Thyroid gland (tissue), 4 donors: Measurements from ENCODE around the gene PTPRE. TPM values are rescaled to one million over a fixed set of nuclear protein-coding genes. Genes with fewer than 3 reads are reported as not detected.

Source experiments
- DNase-seq, 2 donors: peaks; one replicate each; pipeline ENCODE4 v3.0.0-alpha.2; 2019
- H3K27ac ChIP-seq, 3 donors: fragments of 200-600 bp; sonication (generic); 1 replicate in 2 of 3; 2 replicates in 1 of 3; pipeline ENCODE4 v1.5.1; 2016 to 2019; ENCODE audit warnings: mild to moderate bottlenecking in 1 of 3, moderate library complexity in 1 of 3
- H3K27me3 ChIP-seq: fragments of 200-600 bp; sonication (generic); one replicate; pipeline ENCODE4 v1.5.1; 2019
- H3K36me3 ChIP-seq, 2 donors: fragments of 200-600 bp; sonication (generic); one replicate each; pipeline ENCODE4 v1.5.1; 2016 to 2019
- H3K4me1 ChIP-seq, 2 donors: fragments of 200-600 bp; sonication (generic); one replicate each; pipeline ENCODE4 v1.5.1; 2017 to 2019
- H3K4me3 ChIP-seq, 3 donors: fragments of 200-600 bp; sonication (generic); replicated peaks in 1 of 3; 1 replicate in 2 of 3; 2 replicates in 1 of 3; pipeline ENCODE4 v1.5.1; 2016; ENCODE audit warnings: mild to moderate bottlenecking in 1 of 3
- H3K9me3 ChIP-seq: fragments of 200-600 bp; sonication (generic); one replicate; pipeline ENCODE4 v1.5.1; 2017
- CTCF ChIP-seq, 6 experiments: fragments of 200-600 bp in 3 of 6; fragments of 450-650 bp in 3 of 6; sonication (generic) in 3 of 6; IDR thresholded peaks; one replicate each; pipeline ENCODE4 v1.5.1; 2016 to 2019; ENCODE audit warnings: antibody characterized with exemption in 6 of 6, mild to moderate bottlenecking in 2 of 6, inconsistent platforms in 1 of 6, moderate library complexity in 1 of 6
- POLR2A ChIP-seq, 2 donors: fragments of 450-650 bp; IDR thresholded peaks; one replicate each; pipeline ENCODE4 v1.6.1; 2017; ENCODE audit warnings: antibody characterized with exemption in 2 of 2, mild to moderate bottlenecking in 2 of 2, moderate library complexity in 1 of 2
- WGBS, 2 donors: methylation state at CpG; one replicate each; pipeline ENCODE4 v1.1.5; 2017; 5-methylcytosine and 5-hydroxymethylcytosine counted together
- intact Hi-C: fragments of 100-400 bp; cut with DNase I; formaldehyde crosslinking; loops from one replicate; pipeline ENCODE4 v1.15.1; 2023
- total RNA-seq, 4 donors: library from RNA; depleted of rRNA; stranded (reverse); fragments of >200 nt; gene quantifications; one replicate each; pipeline ENCODE4 v1.2.3, GENCODE V29; 2016

The PTPRE gene
- total RNA-seq, 4 donors from 2014 or later: 16.8 to 25.0 (median 19.4) TPM

DNA sequence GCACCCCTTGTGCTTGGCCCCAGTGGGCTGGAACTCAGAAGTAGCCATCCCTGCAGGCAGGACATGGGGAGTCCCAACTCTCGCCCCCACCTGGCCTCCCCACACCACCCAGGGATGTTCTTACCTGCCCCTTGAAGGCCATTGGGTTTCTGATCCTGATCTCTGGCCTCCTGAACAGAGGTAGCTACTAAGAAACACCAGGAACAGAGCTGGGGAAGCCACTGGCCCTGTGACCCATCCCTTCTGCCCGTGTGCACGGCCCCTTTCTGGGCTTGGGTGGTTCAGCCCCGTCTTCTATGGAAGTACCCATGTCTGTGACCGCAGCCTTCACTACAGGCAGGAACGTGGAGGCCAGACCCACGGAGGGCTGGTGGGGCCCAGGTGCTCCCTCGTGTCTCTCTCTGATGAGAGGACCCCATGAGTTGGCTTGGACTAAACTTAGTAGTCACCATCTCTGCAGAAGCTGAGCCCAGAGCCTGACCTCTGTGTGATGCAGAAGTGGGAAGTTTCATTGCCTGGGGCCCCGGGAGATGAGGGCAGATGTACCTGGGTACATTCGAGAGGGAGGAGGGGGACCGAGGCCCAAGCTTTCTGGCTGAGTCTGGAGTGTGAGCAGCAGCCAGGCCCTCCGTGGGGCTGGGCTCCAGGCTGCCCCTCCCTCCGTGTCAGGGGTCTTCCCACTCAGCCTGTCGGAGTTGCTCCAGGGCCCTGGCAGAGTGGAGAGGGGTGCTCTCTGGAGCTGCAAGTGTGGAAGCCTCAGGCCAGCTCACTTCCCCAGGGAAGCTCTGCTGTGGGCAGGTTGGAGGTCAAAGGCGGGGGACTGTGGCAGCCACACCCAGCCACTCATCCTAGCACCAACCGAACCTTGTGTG lies 138.3 kb downstream of the PTPRE start:
- WGBS, 2 donors: 81 to 83% methylated on average over 10 to 11 of the region's 16 CpGs
- Histone ChIP-seq H3K4me3 (no peak overlapping the region), H3K9me3 (no peaks in the 10 kb centered on the region), H3K36me3 (no peaks in the 10 kb centered on the region), H3K27ac (no peak overlapping the region), H3K4me1 (peaks cover 10 to 23% of the 10 kb centered on the region in 2 donors), H3K27me3 (no peaks in the 10 kb centered on the region)
- no peak for DNase-seq
- intact Hi-C loops: no loop called here
- TF ChIP-seq POLR2A (IDR thresholded peaks at IDR 0.05): no peak

GRCh38 chr10:128045833-128046120 lies 138.9 kb downstream of the PTPRE start:
- DNase-seq: no peak
- WGBS, 2 donors: 88 to 100% methylated on average over 1 to 6 of the region's 6 CpGs
- intact Hi-C loops: no loop called here
- no peak overlapping the region for H3K4me3 ChIP-seq
- H3K27ac ChIP-seq: no peak overlapping the region
- H3K27me3 ChIP-seq: no peaks in the 10 kb centered on the region
- no peaks in the 10 kb centered on the region for H3K9me3 ChIP-seq
- TF ChIP-seq POLR2A (IDR thresholded peaks at IDR 0.05) (no peak), CTCF (IDR thresholded peaks at IDR 0.05) (no peak)
- peaks cover 10 to 23% of the 10 kb centered on the region in 2 donors for H3K4me1 ChIP-seq
- no peaks in the 10 kb centered on the region for H3K36me3 ChIP-seq

- Histone ChIP-seq H3K27ac (peak overlapping the region in 1 of 3 donors; percentile 8), H3K9me3 (no peaks in the 10 kb centered on the region), H3K27me3 (no peaks in the 10 kb centered on the region), H3K4me1 (peaks cover 10 to 23% of the 10 kb centered on the region in 2 donors), H3K4me3 (no peak overlapping the region), H3K36me3 (no peaks in the 10 kb centered on the region)
- WGBS, 2 donors: 91 to 94% methylated on average over 21 to 23 of the region's 23 CpGs
- DNase-seq: no peak
- intact Hi-C loops: no loop called here
- no peak for TF ChIP-seq CTCF (IDR thresholded peaks at IDR 0.05)
- no peak for TF ChIP-seq POLR2A (IDR thresholded peaks at IDR 0.05)
Measured at GRCh38 chr10:128046156-128046952, 139.5 kb downstream of the PTPRE start.

DNA sequence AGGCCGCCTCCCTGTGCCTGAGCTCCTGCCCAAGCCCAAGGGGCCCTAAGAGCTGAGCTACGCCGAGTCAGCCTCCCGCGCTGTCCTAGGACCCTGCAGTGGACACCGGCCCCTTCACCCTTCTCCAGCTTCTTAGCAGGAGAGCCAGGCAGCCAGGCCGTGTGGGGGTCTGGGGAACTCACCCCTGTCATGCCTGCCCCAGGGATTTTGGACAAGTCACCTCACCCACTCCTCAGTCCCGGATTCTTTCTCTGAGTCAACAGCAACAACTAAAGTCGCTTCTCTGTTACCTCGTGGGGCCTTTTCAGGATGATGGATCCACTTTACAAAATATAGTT lies 140.0 kb downstream of the PTPRE start:
- H3K36me3 ChIP-seq: no peaks in the 10 kb centered on the region
- peak overlapping the region in 2 of 3 donors; percentile 41 to 70 for H3K27ac ChIP-seq
- no peak for TF ChIP-seq CTCF (IDR thresholded peaks at IDR 0.05)
- no peak for TF ChIP-seq POLR2A (IDR thresholded peaks at IDR 0.05)
- WGBS, 2 donors: 77 to 86% methylated on average over 9 to 10 of the region's 10 CpGs
- intact Hi-C loops: no loop called here
- no peak for DNase-seq
- no peaks in the 10 kb centered on the region for H3K27me3 ChIP-seq
- H3K9me3 ChIP-seq: no peaks in the 10 kb centered on the region
- H3K4me1 ChIP-seq: peaks cover 10 to 23% of the 10 kb centered on the region in 2 donors
- no peak overlapping the region for H3K4me3 ChIP-seq

DNA sequence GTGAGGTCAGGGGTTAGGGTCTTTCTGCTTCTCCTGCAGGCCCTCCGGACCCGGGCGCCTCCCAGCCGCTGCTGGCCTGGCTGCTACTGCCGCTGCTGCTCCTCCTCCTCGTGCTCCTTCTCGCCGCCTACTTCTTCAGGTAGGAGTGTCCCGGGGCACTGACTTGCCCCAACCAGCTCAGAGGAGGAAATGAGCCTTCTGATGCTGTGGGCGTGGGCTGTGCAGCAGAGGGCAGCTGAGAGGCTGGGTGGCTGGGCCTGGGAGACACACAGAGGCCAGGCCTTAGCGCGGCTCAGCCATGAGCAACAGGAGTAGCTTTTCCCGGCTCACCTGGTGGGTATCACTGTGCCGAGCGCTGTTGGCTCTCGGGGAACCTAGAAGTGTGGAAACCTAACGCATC lies 140.4 kb downstream of the PTPRE start:
- no peaks in the 10 kb centered on the region for H3K9me3 ChIP-seq
- H3K27ac ChIP-seq: peak overlapping the region; percentile 34 to 70 (median 41)
- 17 to 49% methylated on average over 9 to 15 of the region's 17 CpGs for WGBS, 2 donors
- no peaks in the 10 kb centered on the region for H3K36me3 ChIP-seq
- TF ChIP-seq CTCF (IDR thresholded peaks at IDR 0.05) (no peak), POLR2A (IDR thresholded peaks at IDR 0.05) (peak in 1 of 2 donors; percentile 70)
- intact Hi-C loops: no loop called here
- no peak overlapping the region for H3K4me3 ChIP-seq
- H3K4me1 ChIP-seq: peaks cover 10 to 23% of the 10 kb centered on the region in 2 donors
- no peaks in the 10 kb centered on the region for H3K27me3 ChIP-seq
- peak; percentile 89 to 90 for DNase-seq
